Liver (tissue), 9 donors: ENCODE results near the gene RREB1. TPM values are rescaled to one million over a fixed set of nuclear protein-coding genes. Genes with fewer than 3 reads are reported as not detected.

Experiments used
- DNase-seq: peaks from one replicate; pipeline ENCODE4 v3.0.0-alpha.2; 2017; ENCODE audit warnings: low spot score
- H3K27ac ChIP-seq, 2 donors: one replicate each; pipeline ENCODE4 v1.7.0; 2013; ENCODE audit warnings: inconsistent platforms in 2 of 2, low read length in 2 of 2, control low read depth in 1 of 2, low read depth in 1 of 2, mild to moderate bottlenecking in 1 of 2
- H3K27me3 ChIP-seq, 4 donors: one replicate each; pipeline versions ENCODE4 v1.6.1 to v1.7.0; 2013; ENCODE audit warnings: low read length in 3 of 4, inconsistent platforms in 1 of 4, mild to moderate bottlenecking in 1 of 4, moderate library complexity in 1 of 4; ENCODE audit not compliant: control insufficient read depth in 4 of 4, insufficient read depth in 4 of 4
- H3K36me3 ChIP-seq, 4 donors: one replicate each; pipeline versions ENCODE4 v1.6.1 to v1.7.0; 2013; ENCODE audit warnings: low read length in 3 of 4, mild to moderate bottlenecking in 3 of 4, low read depth in 1 of 4, moderate library complexity in 1 of 4; ENCODE audit not compliant: control insufficient read depth in 4 of 4, insufficient read depth in 3 of 4
- H3K4me1 ChIP-seq, 4 donors: one replicate each; pipeline versions ENCODE4 v1.6.1 to v1.7.0; 2013; ENCODE audit warnings: low read length in 3 of 4, mild to moderate bottlenecking in 3 of 4, moderate library complexity in 1 of 4; ENCODE audit not compliant: control insufficient read depth in 4 of 4, insufficient read depth in 4 of 4
- H3K4me3 ChIP-seq, 3 donors: one replicate each; pipeline versions ENCODE4 v1.6.1 to v1.7.0; 2013; ENCODE audit warnings: low read length in 3 of 3, control low read depth in 1 of 3, low read depth in 1 of 3, mild to moderate bottlenecking in 1 of 3
- H3K9ac ChIP-seq, 2 donors: one replicate each; pipeline ENCODE4 v1.7.0; 2013; ENCODE audit warnings: low read length in 2 of 2, mild to moderate bottlenecking in 2 of 2, moderate library complexity in 2 of 2, control low read depth in 1 of 2, low read depth in 1 of 2
- H3K9me3 ChIP-seq, 4 donors: one replicate each; pipeline versions ENCODE4 v1.6.1 to v1.7.0; 2013; ENCODE audit warnings: low read length in 3 of 4; ENCODE audit not compliant: control insufficient read depth in 4 of 4
- EGR1 ChIP-seq, 2 donors: IDR thresholded peaks; 2 replicates each; pipeline ENCODE4 v1.6.1; 2016 to 2018; ENCODE audit warnings: antibody characterized with exemption in 2 of 2, low read depth in 2 of 2
- FOXA1 ChIP-seq: IDR thresholded peaks from 2 replicates; pipeline ENCODE4 v1.6.1; 2016; ENCODE audit warnings: antibody characterized with exemption
- GABPA ChIP-seq, 2 donors: IDR thresholded peaks in 1 of 2; conservative IDR thresholded peaks in 1 of 2; 2 replicates each; pipeline ENCODE4 v1.6.1; 2016; ENCODE audit warnings: antibody characterized with exemption in 2 of 2, mild to moderate bottlenecking in 1 of 2, moderate library complexity in 1 of 2
- HNF4A ChIP-seq, 2 donors: conservative IDR thresholded peaks; 2 replicates each; pipeline ENCODE4 v1.6.1; 2016; ENCODE audit warnings: antibody characterized with exemption in 2 of 2, mild to moderate bottlenecking in 2 of 2
- HNF4G ChIP-seq: IDR thresholded peaks from 2 replicates; pipeline ENCODE4 v1.6.1; 2016; ENCODE audit warnings: antibody characterized with exemption
- JUND ChIP-seq, 2 donors: IDR thresholded peaks; 2 replicates each; pipeline ENCODE4 v1.6.1; 2016; ENCODE audit warnings: antibody characterized with exemption in 2 of 2
- NR2F2 ChIP-seq: IDR thresholded peaks from 2 replicates; pipeline ENCODE4 v1.6.1; 2016; ENCODE audit warnings: antibody characterized with exemption
- RAD21 ChIP-seq, 2 donors: IDR thresholded peaks; 2 replicates each; pipeline ENCODE4 v1.6.1; 2016; ENCODE audit warnings: antibody characterized with exemption in 2 of 2, mild to moderate bottlenecking in 2 of 2
- RXRA ChIP-seq, 2 donors: IDR thresholded peaks; 2 replicates each; pipeline ENCODE4 v1.6.1; 2017 to 2018; ENCODE audit warnings: antibody characterized with exemption in 2 of 2, mild to moderate bottlenecking in 1 of 2
- SP1 ChIP-seq: IDR thresholded peaks from 2 replicates; pipeline ENCODE4 v1.6.1; 2018; ENCODE audit warnings: antibody characterized with exemption, mild to moderate bottlenecking
- TAF1 ChIP-seq: conservative IDR thresholded peaks from 2 replicates; pipeline ENCODE4 v1.6.1; 2016; ENCODE audit warnings: antibody characterized with exemption, mild to moderate bottlenecking
- YY1 ChIP-seq: IDR thresholded peaks from 2 replicates; pipeline ENCODE4 v1.6.1; 2016; ENCODE audit warnings: antibody characterized with exemption, mild to moderate bottlenecking
- WGBS: extraction: QIAGEN DNeasy Blood & Tissue Kit; methylation state at CpG from one replicate; pipeline ENCODE4 v1.1.7; 2013; 5-methylcytosine and 5-hydroxymethylcytosine counted together
- polyA plus RNA-seq, 2 donors: library from polyadenylated mRNA; stranded (reverse) in 1 of 2; unstranded in 1 of 2; fragments of 200-250 nt in 1 of 2; fragments of >200 nt in 1 of 2; fragmentation: Nextera tagmentation in 1 of 2; extraction: Ambion mirVana in 1 of 2; gene quantifications; one replicate each; pipeline versions ENCODE4 v1.2.1 to v1.2.3, GENCODE V29; 2013 to 2015
- total RNA-seq, 2 donors: library from RNA; depleted of rRNA; stranded (reverse); fragments of >200 nt; gene quantifications; one replicate each; pipeline ENCODE4 v1.2.3, GENCODE V29; 2014
- TF ChIP-seq, protein P1 (sequence below): IDR thresholded peaks from 2 replicates; pipeline ENCODE4 v1.6.1; 2016; ENCODE audit warnings: antibody characterized with exemption
- TF ChIP-seq, protein P2 (sequence below): IDR thresholded peaks from 2 replicates; pipeline ENCODE4 v1.6.1; 2016; ENCODE audit warnings: antibody characterized with exemption
- TF ChIP-seq, protein P3 (sequence below): fragments of 150-350 bp; IDR thresholded peaks from 2 replicates; pipeline ENCODE4 v1.5.1; 2017; ENCODE audit warnings: improper control_type of control experiment, low read depth, low read length; ENCODE audit not compliant: missing input control
- TF ChIP-seq, protein P4 (sequence below): IDR thresholded peaks from 2 replicates; pipeline ENCODE4 v1.6.1; 2016; ENCODE audit warnings: antibody characterized with exemption, mild to moderate bottlenecking
- donor health status: healthy.
- donor health status: healthy.
- donor health status: healthy.
- donor health status: healthy.
- donor health status: healthy.

Gene RREB1
- total and polyA plus RNA-seq, 4 donors = 10.1 to 28.9 (median 17.3) TPM

DNA sequence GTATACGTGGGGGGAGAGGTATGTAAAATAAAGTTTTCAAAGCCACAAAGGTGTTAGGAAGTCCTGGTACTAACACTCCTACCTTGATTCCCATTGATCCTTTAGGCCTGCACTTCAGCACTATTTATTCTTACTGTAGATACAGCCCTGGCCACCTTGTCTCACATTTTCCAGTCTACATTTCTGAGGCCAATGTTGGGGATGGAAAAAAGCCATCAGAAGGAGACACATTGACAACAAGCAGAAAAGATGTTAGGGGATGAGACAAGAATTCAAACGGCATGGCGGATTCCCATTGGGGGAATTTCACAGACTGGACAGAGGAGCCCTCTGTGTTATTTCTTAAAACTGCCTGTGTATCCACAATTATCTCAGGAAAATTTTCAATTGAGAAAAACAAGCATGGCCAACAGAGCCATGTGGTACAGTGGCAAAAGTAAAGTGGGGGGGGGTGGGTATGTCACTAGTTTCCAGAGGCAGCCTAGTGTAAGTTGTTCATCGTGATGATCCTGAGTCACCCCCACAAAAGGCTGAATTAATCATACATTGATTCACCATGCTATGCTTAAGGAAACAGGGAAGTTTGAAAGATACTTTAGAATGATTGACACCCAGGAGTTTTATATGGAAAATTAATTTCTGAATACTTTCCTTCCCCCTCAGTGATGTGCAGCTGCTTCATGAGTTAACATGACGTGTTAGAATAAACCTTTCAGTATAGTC is 40.5 kb downstream of the RREB1 start:
- no peak overlapping the region for H3K9ac ChIP-seq
- peak overlapping the region; percentile 0 to 28 for H3K27ac ChIP-seq

DNA sequence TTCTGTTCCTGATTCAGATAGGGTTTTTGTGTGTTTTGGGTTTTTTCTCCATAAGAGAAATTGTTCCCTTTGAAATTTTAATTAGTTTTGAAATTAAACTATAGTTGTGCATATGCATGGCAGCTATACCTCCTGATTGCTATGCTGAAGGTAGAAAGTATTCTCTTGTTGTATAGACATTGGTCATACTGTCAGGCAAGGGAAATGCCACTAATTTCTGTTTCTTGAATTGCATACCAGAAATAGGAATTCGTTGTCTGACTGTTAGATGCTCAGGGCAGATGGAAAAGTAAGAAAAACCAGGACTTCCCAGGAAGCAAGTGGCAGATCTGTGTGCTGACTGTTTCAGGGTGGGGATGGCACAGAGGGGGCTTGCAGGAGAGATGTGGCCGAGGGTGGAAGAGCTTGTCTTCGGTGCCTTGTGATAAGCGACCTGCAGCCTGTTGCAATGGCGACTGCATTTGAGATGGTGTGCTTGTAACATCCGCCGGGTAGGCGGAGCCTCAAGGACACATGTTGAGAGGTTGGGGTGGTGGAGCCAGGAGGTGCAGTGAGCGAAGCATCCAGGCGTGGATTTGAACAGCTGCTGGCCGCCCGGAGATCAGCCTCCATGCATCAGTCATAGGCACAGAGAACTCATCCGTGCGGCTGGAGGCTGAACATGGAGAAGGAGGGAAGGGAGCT is 42.8 kb downstream of the RREB1 start:
- Histone ChIP-seq H3K36me3 (no peaks in the 10 kb centered on the region), H3K9me3 (no peaks in the 10 kb centered on the region), H3K4me3 (no peak overlapping the region), H3K27me3 (no peaks in the 10 kb centered on the region), H3K4me1 (peaks cover 10 to 72% (median 57%) of the 10 kb centered on the region in 4 donors), H3K27ac (no peak overlapping the region), H3K9ac (no peak overlapping the region)
- peak; percentile 64 for DNase-seq
- 89% methylated on average over 14 of the region's 14 CpGs for WGBS
- TF ChIP-seq GABPA (IDR thresholded peaks at IDR 0.05 in 1 of 2, conservative IDR thresholded peaks at IDR 0.05 in 1 of 2) (no peak), YY1 (no peak), HNF4G (no peak), RAD21 (IDR thresholded peaks at IDR 0.05) (no peak), SP1 (no peak), EGR1 (IDR thresholded peaks at IDR 0.05; ENCODE audit: low read depth in 2 of 2) (no peak), NR2F2 (no peak), HNF4A (conservative IDR thresholded peaks at IDR 0.05) (no peak), FOXA1 (no peak), TAF1 (no peak), RXRA (IDR thresholded peaks at IDR 0.05) (no peak)
- TF ChIP-seq, protein P1, sequence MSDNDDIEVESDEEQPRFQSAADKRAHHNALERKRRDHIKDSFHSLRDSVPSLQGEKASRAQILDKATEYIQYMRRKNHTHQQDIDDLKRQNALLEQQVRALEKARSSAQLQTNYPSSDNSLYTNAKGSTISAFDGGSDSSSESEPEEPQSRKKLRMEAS = no peak
- TF ChIP-seq, protein P2, sequence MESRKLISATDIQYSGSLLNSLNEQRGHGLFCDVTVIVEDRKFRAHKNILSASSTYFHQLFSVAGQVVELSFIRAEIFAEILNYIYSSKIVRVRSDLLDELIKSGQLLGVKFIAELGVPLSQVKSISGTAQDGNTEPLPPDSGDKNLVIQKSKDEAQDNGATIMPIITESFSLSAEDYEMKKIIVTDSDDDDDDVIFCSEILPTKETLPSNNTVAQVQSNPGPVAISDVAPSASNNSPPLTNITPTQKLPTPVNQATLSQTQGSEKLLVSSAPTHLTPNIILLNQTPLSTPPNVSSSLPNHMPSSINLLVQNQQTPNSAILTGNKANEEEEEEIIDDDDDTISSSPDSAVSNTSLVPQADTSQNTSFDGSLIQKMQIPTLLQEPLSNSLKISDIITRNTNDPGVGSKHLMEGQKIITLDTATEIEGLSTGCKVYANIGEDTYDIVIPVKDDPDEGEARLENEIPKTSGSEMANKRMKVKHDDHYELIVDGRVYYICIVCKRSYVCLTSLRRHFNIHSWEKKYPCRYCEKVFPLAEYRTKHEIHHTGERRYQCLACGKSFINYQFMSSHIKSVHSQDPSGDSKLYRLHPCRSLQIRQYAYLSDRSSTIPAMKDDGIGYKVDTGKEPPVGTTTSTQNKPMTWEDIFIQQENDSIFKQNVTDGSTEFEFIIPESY = no peak
- TF ChIP-seq, protein P3, sequence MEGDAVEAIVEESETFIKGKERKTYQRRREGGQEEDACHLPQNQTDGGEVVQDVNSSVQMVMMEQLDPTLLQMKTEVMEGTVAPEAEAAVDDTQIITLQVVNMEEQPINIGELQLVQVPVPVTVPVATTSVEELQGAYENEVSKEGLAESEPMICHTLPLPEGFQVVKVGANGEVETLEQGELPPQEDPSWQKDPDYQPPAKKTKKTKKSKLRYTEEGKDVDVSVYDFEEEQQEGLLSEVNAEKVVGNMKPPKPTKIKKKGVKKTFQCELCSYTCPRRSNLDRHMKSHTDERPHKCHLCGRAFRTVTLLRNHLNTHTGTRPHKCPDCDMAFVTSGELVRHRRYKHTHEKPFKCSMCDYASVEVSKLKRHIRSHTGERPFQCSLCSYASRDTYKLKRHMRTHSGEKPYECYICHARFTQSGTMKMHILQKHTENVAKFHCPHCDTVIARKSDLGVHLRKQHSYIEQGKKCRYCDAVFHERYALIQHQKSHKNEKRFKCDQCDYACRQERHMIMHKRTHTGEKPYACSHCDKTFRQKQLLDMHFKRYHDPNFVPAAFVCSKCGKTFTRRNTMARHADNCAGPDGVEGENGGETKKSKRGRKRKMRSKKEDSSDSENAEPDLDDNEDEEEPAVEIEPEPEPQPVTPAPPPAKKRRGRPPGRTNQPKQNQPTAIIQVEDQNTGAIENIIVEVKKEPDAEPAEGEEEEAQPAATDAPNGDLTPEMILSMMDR = no peak
- TF ChIP-seq, protein P4, sequence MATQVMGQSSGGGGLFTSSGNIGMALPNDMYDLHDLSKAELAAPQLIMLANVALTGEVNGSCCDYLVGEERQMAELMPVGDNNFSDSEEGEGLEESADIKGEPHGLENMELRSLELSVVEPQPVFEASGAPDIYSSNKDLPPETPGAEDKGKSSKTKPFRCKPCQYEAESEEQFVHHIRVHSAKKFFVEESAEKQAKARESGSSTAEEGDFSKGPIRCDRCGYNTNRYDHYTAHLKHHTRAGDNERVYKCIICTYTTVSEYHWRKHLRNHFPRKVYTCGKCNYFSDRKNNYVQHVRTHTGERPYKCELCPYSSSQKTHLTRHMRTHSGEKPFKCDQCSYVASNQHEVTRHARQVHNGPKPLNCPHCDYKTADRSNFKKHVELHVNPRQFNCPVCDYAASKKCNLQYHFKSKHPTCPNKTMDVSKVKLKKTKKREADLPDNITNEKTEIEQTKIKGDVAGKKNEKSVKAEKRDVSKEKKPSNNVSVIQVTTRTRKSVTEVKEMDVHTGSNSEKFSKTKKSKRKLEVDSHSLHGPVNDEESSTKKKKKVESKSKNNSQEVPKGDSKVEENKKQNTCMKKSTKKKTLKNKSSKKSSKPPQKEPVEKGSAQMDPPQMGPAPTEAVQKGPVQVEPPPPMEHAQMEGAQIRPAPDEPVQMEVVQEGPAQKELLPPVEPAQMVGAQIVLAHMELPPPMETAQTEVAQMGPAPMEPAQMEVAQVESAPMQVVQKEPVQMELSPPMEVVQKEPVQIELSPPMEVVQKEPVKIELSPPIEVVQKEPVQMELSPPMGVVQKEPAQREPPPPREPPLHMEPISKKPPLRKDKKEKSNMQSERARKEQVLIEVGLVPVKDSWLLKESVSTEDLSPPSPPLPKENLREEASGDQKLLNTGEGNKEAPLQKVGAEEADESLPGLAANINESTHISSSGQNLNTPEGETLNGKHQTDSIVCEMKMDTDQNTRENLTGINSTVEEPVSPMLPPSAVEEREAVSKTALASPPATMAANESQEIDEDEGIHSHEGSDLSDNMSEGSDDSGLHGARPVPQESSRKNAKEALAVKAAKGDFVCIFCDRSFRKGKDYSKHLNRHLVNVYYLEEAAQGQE = no peak

More for the DNA sequence above, 40.5 kb downstream of the RREB1 start:
- Histone ChIP-seq H3K4me3 (no peak overlapping the region), H3K27me3 (no peaks in the 10 kb centered on the region), H3K9me3 (no peaks in the 10 kb centered on the region), H3K4me1 (peaks cover 11 to 74% (median 68%) of the 10 kb centered on the region in 4 donors), H3K36me3 (no peaks in the 10 kb centered on the region)
- TF ChIP-seq EGR1 (IDR thresholded peaks at IDR 0.05; ENCODE audit: low read depth in 2 of 2) = no peak
- TF ChIP-seq JUND (IDR thresholded peaks at IDR 0.05) = peak in 1 of 2 donors; percentile 30
- 79% methylated on average over 5 of the region's 5 CpGs for WGBS
- no peak for DNase-seq
